Cardiac fibroblast (primary cell): Measurements from ENCODE around the gene SEMA4D.

Experiments used
- DNase-seq, 2 donors: peaks; one replicate each; pipeline versions ENCODE4 v3.0.0 to v3.0.0-alpha.2; 2010; ENCODE audit warnings: low read depth in 2 of 2
- H3K4me3 ChIP-seq, 2 donors: replicated peaks in 1 of 2; 1 replicate in 1 of 2; 2 replicates in 1 of 2; pipeline ENCODE4 v1.5.1; 2011; ENCODE audit warnings: low read depth in 2 of 2, low read length in 2 of 2, mild to moderate bottlenecking in 2 of 2, moderate library complexity in 1 of 2
- TF ChIP-seq, protein P1 (sequence below): IDR thresholded peaks from one replicate; pipeline ENCODE4 v1.5.1; 2011; ENCODE audit warnings: low read depth, mild to moderate bottlenecking, low read length, inconsistent platforms

SEMA4D gene

DNA sequence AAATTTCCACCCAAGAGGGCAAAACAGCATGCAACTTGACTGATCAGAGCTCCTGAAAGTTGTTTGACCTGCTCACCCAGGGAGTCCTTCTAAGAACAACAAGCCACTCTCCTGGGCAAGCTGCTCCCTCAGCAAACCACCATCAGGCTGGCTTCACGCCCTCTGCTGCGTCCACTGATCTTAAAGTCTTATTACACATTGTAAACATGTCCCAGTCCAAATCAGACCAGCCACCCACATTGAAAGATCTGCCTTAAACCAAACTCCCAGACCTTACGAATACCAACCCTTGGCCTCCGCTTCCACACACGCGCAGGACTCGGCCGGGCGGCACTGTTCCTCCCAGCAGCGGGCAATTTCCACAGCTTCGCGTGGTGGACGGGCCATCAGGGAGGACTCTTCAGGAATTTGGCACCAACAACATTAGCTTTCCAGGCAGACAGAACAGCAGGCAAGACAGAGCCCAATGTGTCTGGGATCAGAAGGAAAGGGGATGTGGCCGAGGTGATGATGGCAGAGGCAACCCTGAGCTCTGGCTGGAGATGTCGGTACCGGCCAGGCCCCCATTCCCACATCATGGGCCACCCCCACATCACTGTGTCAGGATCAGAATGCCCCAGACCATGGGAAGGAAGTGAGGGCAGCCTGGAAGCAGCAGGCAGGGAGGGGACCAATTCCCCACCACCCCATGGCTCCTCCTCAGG, 56.8 kb downstream of the SEMA4D start:
- TF ChIP-seq, protein P1, sequence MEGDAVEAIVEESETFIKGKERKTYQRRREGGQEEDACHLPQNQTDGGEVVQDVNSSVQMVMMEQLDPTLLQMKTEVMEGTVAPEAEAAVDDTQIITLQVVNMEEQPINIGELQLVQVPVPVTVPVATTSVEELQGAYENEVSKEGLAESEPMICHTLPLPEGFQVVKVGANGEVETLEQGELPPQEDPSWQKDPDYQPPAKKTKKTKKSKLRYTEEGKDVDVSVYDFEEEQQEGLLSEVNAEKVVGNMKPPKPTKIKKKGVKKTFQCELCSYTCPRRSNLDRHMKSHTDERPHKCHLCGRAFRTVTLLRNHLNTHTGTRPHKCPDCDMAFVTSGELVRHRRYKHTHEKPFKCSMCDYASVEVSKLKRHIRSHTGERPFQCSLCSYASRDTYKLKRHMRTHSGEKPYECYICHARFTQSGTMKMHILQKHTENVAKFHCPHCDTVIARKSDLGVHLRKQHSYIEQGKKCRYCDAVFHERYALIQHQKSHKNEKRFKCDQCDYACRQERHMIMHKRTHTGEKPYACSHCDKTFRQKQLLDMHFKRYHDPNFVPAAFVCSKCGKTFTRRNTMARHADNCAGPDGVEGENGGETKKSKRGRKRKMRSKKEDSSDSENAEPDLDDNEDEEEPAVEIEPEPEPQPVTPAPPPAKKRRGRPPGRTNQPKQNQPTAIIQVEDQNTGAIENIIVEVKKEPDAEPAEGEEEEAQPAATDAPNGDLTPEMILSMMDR = no peak

DNA sequence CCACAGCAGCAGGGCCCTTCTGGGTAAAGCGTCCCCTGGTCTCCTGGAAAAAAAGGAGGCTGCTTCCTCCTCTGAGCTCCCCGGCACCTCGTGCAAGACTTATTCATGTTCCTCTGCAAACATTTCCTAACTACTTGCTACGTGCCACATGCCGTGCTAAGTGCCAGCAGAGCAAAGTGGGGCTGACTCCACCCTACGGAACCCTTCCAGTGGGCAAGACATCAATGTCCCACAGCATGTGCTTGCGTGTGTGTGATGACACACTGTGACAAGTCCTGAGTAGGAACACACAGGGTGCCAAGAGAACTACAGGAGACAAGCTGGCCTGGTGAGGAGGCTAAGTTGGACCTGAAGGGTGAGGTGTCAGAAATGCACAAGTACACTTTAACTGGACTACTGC, 57.4 kb downstream of the SEMA4D start:
- H3K4me3 ChIP-seq = no peak overlapping the region
- TF ChIP-seq, protein P1 = no peak
- DNase-seq = no peak

More for the DNA sequence above, 56.8 kb downstream of the SEMA4D start:
- no peak for DNase-seq
- no peak overlapping the region for H3K4me3 ChIP-seq

DNA sequence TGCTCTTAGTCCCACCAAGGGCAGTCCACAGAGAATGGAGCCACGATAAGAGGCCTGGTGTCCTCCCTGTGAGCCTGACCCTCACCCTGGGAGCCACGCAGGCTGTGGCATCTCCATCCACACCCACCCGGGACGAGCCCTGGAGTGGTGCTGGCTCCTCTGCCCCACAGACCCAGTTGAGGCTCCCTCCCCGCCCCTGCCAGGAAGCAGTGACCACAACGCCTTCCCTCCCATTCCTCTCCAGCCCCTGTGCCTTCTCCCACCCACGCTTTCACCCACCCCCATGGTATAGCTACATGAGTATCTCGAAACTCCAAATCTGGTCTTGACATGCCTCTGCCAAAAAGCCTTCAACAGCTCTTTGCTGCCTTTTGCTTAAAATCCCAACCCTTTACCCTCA, 57.9 kb downstream of the SEMA4D start:
- TF ChIP-seq, protein P1 = no peak
- no peak overlapping the region for H3K4me3 ChIP-seq
- no peak for DNase-seq

DNA sequence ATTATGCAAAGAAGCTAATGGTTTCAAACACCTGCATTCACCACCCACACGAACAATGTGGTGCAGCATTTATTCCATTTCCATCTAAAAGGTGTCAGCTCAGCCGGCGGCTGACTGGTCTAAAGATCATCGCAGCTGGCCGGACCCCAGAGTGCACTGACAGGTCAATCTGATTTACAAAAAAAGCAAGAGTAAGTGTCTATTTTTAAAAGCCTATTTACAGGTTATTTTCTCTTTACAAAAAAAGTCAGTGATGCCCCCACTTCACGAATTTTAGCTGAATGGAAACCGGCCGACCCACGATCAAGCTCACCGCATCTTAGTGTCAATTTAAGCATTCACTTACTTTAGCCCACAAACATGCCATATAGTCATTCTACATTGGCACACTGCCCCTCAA, 58.3 kb downstream of the SEMA4D start:
- H3K4me3 ChIP-seq = no peak overlapping the region
- DNase-seq = no peak

DNA sequence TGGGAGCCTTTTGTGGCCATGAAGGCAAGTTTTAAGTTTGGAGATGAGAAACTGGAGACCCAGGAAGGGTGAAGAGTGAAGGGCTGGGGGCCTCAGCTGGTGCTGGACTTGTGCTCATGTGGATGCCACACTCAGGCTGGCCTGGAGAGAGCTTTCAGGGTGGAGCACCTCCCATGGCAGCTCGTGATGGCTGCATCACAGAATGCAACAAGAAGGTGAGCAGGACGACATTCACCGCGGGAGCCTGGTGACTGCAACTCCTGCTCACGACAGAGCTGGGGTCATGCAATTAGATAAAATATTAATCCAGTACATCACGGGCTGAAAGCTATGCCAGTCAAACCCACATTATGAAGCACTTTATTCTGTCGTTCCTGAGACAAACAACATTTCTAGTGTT, 59.7 kb downstream of the SEMA4D start:
- DNase-seq = no peak
- H3K4me3 ChIP-seq = no peak overlapping the region
- TF ChIP-seq, protein P1 = no peak

More for the DNA sequence above, 58.3 kb downstream of the SEMA4D start:
- TF ChIP-seq, protein P1 = no peak

DNA sequence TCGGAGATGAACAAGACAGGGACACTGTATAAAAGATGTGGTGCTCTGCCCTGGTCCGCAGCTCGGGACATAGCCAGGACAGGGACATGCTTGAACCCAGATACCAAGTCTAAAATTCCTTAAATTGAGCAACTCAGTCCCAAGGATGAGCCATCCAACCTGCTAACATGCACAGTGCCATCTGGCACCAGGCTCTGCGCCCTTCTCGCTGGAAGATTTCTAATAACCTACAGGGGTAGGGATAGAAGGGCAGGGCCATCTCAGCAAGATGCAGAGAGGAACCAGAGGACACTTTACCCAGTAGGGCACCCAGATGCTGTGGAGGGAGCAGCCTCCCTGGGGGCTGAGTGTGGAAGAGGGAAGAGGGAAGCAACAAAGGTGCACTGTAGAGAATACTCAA, 60.1 kb downstream of the SEMA4D start:
- H3K4me3 ChIP-seq = no peak overlapping the region
- no peak for DNase-seq
- TF ChIP-seq, protein P1 = no peak
